Large intestine (tissue), 3 donors: ENCODE data around the gene SULF2. TPM values are rescaled to one million over a fixed set of nuclear protein-coding genes. Genes with fewer than 3 reads are reported as not detected.

Experiments
- DNase-seq, 2 donors: peaks; one replicate each; pipeline versions ENCODE4 v3.0.0 to v3.0.0-alpha.2; 2013
- H3K27ac ChIP-seq: one replicate; pipeline ENCODE4 v1.5.1; 2013; ENCODE audit warnings: low read length
- H3K27me3 ChIP-seq: 2 replicates; pipeline ENCODE4 v1.6.1; 2013; ENCODE audit warnings: low read length; ENCODE audit not compliant: control insufficient read depth, insufficient read depth
- H3K36me3 ChIP-seq: 2 replicates; pipeline ENCODE4 v1.6.1; 2013; ENCODE audit warnings: low read length; ENCODE audit not compliant: control insufficient read depth, insufficient read depth
- H3K4me1 ChIP-seq: one replicate; pipeline ENCODE4 v1.6.1; 2013; ENCODE audit warnings: low read length; ENCODE audit not compliant: control insufficient read depth, insufficient read depth
- H3K4me3 ChIP-seq: one replicate; pipeline ENCODE4 v1.5.1; 2013; ENCODE audit warnings: low read length
- H3K9me3 ChIP-seq: one replicate; pipeline ENCODE4 v1.6.1; 2013; ENCODE audit warnings: mild to moderate bottlenecking, low read depth, low read length, moderate library complexity; ENCODE audit not compliant: control insufficient read depth
- WGBS: methylation state at CpG from one replicate; pipeline ENCODE4 v1.1.5; 2013; ENCODE audit warnings: low lambda C conversion rate; ENCODE audit not compliant: insufficient coverage; 5-methylcytosine and 5-hydroxymethylcytosine counted together
- polyA plus RNA-seq: library from polyadenylated mRNA; unstranded; fragments of 120-200 nt; gene quantifications from one replicate; pipeline ENCODE4 v1.2.1, GENCODE V29; 2013

SULF2 gene
- polyA plus RNA-seq, 1 donor, result 51.7 TPM

DNA sequence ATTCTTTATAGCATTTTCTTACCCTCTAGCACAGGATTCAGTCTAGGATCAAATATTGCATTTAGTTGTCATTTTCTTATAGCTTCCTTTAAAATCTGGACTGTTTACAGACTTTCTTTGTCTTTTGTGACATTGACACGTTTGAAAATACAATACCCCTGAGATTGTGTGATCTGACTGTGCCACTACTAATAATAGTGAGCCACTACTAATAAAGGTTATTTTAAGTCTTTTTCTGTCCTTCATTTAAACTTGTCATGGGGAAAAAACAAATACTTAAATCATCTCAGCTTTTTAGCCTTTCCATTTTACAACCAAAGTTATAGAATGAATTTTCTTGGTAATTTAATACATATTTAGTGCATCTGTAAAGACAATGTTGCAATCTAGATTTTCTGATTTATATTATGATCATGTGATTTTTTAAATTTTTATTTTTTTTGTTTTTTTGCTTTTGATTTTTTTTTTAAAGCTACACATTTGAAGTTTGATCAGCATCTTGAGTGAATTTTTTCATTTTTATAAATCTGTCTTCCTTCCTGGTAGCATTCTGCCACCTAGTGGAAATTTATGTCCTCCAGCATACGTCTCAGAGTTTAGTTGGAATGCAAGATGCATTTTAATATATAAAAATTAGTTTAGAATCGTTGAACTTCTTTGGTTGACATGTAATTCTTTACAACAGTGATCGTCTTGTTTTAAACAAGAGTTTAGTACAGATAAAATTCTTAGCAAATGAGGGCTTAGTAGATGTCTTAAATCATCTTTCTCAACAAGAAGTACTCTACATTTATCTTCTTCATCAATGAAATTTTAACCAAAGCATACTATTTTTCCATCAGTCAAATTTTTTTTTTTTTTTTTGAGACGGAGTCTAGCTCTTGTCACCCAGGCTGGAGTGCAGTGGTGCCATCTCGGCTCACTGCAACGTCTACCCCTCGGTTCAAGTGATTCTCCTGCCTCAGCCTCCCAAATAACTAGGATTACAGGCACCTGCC, 164.2 kb downstream of the SULF2 start:
- H3K27ac ChIP-seq, result no peak overlapping the region
- H3K27me3 ChIP-seq, result no peaks in the 10 kb centered on the region
- no peak overlapping the region for H3K4me3 ChIP-seq
- no peaks in the 10 kb centered on the region for H3K9me3 ChIP-seq
- H3K36me3 ChIP-seq, result peaks cover 8% of the 10 kb centered on the region
- peak; percentile 16 to 17 for DNase-seq
- H3K4me1 ChIP-seq, result no peaks in the 10 kb centered on the region
- WGBS, result 34% methylated on average over 3 of the region's 8 CpGs

DNA sequence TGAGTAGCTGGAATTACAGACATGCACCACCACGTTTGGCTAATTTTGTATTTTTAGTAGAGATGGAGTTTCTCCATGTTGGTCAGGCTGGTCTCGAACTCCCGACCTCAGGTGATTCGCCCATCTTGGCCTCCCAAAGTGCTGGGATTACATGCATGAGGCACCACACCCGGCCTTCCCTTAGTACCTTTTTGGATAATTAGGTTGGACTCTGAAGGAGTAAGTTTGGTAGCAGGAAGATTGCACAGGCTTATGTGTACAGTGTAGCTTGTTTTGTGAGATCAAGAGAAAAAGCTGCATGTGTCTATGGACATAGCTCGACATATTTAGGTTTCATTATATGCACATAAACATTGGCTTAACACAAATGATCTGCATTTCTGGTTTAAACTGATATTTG, 166.8 kb downstream of the SULF2 start:
- no peaks in the 10 kb centered on the region for H3K36me3 ChIP-seq
- DNase-seq, result no peak

DNA sequence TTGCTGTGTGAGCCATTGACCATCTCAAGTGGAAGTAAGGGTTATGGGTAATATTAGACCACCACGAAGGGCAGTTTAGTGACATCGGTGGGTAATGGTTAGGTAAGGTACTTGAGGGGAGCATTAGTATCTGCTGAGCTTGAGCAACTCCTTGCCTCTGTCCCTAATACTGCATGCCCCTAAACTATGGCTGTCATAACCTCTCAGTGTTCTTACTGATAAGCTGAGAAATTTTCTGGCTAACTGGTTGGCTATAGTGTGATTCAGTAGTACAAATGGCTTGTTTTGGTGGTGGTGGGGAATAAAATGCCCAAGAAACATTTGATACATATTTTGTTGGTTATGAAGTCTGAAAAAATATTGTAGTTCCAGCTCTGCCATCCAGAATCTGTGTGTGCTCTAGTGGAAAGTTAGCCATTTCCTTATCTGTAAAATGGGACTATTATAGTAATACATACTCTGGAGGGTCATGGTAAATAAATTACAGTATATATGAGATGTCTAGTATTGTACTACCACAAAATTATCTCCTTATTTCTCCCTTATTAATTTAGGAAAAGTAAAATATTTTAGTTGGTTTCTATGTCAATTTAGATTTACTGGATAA, 170.5 kb downstream of the SULF2 start:
- H3K4me1 ChIP-seq, result no peaks in the 10 kb centered on the region
- H3K27me3 ChIP-seq, result no peaks in the 10 kb centered on the region
- DNase-seq, result no peak
- no CpG with 5 or more reads among the region's 2 CpGs for WGBS
- H3K27ac ChIP-seq, result no peak overlapping the region
- H3K4me3 ChIP-seq, result no peak overlapping the region
- H3K36me3 ChIP-seq, result no peaks in the 10 kb centered on the region
- H3K9me3 ChIP-seq, result no peaks in the 10 kb centered on the region

More for the DNA sequence above, 166.8 kb downstream of the SULF2 start:
- no peak overlapping the region for H3K4me3 ChIP-seq
- no peak overlapping the region for H3K27ac ChIP-seq
- no peaks in the 10 kb centered on the region for H3K9me3 ChIP-seq
- H3K27me3 ChIP-seq, result no peaks in the 10 kb centered on the region
- whole genome bisulfite sequencing, result no CpG with 5 or more reads among the region's 6 CpGs
- no peaks in the 10 kb centered on the region for H3K4me1 ChIP-seq

DNA sequence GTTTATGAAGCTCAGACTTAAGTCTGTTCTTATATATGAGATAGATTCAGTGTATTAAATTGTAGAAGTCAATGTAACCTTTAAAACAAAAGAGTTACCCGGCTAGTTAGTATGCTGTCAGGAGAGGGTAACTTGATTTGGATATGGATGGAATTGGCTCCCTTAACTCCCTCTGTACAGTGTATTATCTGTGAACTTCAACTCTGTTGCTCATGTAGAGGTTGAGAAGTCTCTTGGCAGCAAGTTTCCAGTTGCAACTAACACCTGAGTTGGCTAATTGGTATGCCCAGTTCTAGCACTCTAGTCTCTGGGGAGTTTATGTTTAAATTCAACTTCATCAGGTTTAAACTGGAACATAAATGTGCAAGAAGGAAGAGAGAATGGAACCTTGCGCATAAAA, 172.6 kb downstream of the SULF2 start:
- DNase-seq, result no peak
- Histone ChIP-seq H3K27me3 (no peaks in the 10 kb centered on the region), H3K27ac (no peak overlapping the region), H3K9me3 (no peaks in the 10 kb centered on the region), H3K36me3 (no peaks in the 10 kb centered on the region), H3K4me3 (no peak overlapping the region), H3K4me1 (no peaks in the 10 kb centered on the region)
- 100% methylated on average over 1 of the region's 2 CpGs for WGBS

DNA sequence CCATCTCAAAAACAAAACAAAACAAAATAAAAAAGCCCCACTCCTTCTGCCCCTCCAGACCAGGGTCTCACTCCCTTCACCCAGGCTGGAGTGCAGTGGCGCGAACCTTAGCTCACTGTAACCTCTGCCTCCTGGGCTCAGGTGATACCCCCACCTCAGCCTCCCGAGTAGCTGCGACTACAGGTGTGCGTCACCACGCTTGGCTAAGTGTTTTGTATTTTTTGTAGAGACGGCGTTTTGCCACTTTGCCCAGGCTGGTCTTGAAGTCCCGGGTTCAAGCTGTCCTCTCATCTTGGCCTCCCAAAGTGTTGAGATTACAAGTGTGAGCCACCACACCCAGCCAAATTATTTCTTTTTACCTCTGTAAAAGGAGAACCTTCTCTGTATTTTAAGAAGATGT, 173.5 kb downstream of the SULF2 start:
- Histone ChIP-seq H3K27ac (no peak overlapping the region), H3K9me3 (no peaks in the 10 kb centered on the region), H3K4me3 (no peak overlapping the region), H3K4me1 (no peaks in the 10 kb centered on the region), H3K27me3 (no peaks in the 10 kb centered on the region), H3K36me3 (no peaks in the 10 kb centered on the region)
- WGBS, result 100% methylated on average over 1 of the region's 9 CpGs
- no peak for DNase-seq

DNA sequence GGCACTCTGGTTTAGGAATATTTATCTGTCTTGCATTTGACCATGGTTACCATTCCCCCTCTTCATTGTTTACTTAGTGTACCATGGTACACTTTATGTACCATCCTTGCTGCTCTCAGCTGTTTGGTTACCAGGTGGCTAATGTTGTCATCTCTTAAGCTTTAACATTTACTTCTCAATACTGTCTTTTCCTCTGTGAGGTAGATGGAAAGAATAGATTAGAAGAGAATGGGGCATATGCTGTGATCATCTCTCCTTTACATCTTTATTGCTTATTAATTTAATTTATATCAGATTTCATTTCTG, 174.4 kb downstream of the SULF2 start:
- Histone ChIP-seq H3K9me3 (no peaks in the 10 kb centered on the region), H3K36me3 (no peaks in the 10 kb centered on the region), H3K4me1 (no peaks in the 10 kb centered on the region), H3K27ac (no peak overlapping the region), H3K4me3 (no peak overlapping the region), H3K27me3 (no peaks in the 10 kb centered on the region)
- no peak for DNase-seq

DNA sequence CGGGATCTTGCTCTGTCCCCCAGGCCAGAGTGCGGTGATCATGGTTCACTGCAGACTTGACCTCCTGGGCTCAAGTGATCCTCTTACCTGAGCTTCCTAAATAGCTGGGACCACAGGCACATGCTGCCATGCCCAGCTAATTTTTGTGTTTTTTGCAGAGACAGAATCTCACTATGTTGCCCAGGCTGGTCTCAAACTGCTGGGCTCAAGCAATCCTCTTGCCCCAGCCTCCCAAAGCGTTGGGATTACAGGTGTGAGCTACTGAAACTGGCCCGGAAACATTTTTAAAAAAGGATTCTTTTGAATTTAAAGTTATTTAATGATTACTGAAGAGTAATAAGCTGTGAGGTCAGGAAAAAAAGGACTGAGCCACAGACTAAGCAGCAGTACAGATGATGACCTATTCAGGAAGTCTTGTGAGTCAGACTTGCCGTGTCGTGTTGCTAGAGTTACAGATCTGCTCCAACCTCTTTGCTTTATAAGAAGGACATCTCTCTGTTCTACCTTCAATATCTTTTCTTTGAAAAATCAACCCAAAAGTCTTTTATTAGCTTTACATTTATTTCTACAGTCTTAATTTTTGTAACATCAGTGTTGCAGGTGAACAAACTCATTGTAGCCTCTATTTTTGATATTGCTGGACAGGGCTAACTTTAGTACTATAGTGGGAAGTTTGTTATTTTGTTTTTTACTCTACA, 174.9 kb downstream of the SULF2 start:
- DNase-seq, result peak; percentile 12 to 17

DNA sequence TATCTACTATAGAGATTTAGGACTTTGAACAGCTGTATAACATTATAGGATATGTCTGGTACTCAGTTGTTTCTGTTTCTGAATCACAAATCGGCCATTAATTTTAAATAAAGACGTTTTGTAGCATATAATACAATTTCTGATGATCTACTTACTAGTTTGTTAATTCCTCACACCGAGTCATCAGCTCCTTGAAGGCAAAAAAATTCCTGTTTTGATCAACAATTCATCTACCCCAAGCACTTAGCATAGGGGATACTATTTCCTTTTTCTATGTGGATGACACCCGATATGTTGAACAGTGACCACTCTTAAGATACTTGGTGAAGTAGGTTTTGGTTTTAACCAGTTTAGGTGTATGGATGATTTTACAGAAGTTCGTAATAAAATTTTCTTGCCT, 176.3 kb downstream of the SULF2 start:
- H3K4me3 ChIP-seq, result no peak overlapping the region
- no peak overlapping the region for H3K27ac ChIP-seq
- H3K36me3 ChIP-seq, result no peaks in the 10 kb centered on the region
- no peak for DNase-seq
- H3K4me1 ChIP-seq, result no peaks in the 10 kb centered on the region
- no peaks in the 10 kb centered on the region for H3K27me3 ChIP-seq
- 86% methylated on average over 3 of the region's 5 CpGs for WGBS
- H3K9me3 ChIP-seq, result no peaks in the 10 kb centered on the region

More for the DNA sequence above, 174.9 kb downstream of the SULF2 start:
- Histone ChIP-seq H3K4me1 (no peaks in the 10 kb centered on the region), H3K9me3 (no peaks in the 10 kb centered on the region), H3K36me3 (no peaks in the 10 kb centered on the region), H3K4me3 (no peak overlapping the region), H3K27me3 (no peaks in the 10 kb centered on the region), H3K27ac (no peak overlapping the region)
- 61% methylated on average over 2 of the region's 6 CpGs for WGBS
